GM12875 (cell line): ENCODE results near the gene CDK10.

ENCODE experiments used
- H3K4me3 ChIP-seq: one replicate; pipeline ENCODE4 v1.5.1; 2011; ENCODE audit warnings: low read depth, low read length, control low read depth
- TF ChIP-seq, protein P1 (sequence below): IDR thresholded peaks from 2 replicates; pipeline ENCODE4 v1.5.1; 2011; ENCODE audit warnings: low read depth, mild to moderate bottlenecking, control low read depth, inconsistent platforms, low read length, moderate library complexity, borderline replicate concordance; ENCODE audit not compliant: insufficient read depth

The CDK10 gene

GRCh38 chr16:89722392-89723278, 36.1 kb downstream of the CDK10 start:
- TF ChIP-seq, protein P1, sequence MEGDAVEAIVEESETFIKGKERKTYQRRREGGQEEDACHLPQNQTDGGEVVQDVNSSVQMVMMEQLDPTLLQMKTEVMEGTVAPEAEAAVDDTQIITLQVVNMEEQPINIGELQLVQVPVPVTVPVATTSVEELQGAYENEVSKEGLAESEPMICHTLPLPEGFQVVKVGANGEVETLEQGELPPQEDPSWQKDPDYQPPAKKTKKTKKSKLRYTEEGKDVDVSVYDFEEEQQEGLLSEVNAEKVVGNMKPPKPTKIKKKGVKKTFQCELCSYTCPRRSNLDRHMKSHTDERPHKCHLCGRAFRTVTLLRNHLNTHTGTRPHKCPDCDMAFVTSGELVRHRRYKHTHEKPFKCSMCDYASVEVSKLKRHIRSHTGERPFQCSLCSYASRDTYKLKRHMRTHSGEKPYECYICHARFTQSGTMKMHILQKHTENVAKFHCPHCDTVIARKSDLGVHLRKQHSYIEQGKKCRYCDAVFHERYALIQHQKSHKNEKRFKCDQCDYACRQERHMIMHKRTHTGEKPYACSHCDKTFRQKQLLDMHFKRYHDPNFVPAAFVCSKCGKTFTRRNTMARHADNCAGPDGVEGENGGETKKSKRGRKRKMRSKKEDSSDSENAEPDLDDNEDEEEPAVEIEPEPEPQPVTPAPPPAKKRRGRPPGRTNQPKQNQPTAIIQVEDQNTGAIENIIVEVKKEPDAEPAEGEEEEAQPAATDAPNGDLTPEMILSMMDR = no peak
- peak overlapping the region; percentile 79 for H3K4me3 ChIP-seq

GRCh38 chr16:89723279-89724250, 37.1 kb downstream of the CDK10 start:
- TF ChIP-seq, protein P1 = no peak
- no peak overlapping the region for H3K4me3 ChIP-seq

DNA sequence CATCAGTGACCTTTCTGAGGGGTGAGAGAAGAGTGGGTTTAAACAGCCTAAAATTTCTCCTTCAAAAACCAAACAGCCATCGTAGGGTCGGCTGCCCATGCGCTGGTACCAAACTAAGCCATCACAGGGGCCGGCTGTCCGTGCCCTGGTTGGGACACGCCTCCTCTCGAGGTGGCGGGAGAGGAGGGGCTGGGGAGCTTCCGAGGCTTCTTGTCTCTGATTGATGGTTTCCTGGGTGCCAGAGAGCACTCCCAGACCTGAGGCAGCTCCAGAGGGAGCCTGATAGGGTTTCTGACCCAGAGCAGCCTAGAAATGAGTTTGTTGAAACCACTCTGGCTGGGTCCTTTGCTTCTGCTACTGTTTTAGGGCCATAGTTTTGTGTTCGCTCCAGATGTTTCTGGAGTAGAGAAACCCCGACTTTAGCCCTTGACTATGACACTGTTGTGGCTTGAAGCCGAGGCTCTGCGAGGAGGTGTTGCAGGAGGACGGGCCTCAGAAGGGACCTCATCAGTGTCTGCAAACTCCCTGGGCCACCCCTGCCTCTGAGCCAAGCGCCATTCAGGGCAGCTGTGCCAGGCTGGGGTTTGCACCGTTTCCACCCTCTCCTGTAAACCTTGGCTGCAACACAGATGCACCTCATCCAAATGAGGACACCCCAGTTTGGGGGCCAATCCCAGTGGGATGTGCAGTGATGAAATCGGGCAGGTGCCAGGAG, 41.1 kb downstream of the CDK10 start:
- no peak overlapping the region for H3K4me3 ChIP-seq
- TF ChIP-seq, protein P1 = no peak

GRCh38 chr16:89729293-89729692, 42.8 kb downstream of the CDK10 start:
- H3K4me3 ChIP-seq = no peak overlapping the region
- TF ChIP-seq, protein P1 = no peak

GRCh38 chr16:89729863-89730593, 43.5 kb downstream of the CDK10 start:
- TF ChIP-seq, protein P1 = no peak
- no peak overlapping the region for H3K4me3 ChIP-seq

GRCh38 chr16:89730610-89731234, 44.2 kb downstream of the CDK10 start:
- TF ChIP-seq, protein P1 = no peak
- H3K4me3 ChIP-seq = no peak overlapping the region
